Parathyroid adenoma (tissue), 2 donors: ENCODE results near the gene SLC2A13.

Source experiments
- H2AFZ ChIP-seq: fragments of 300-600 bp; sonication (generic); one replicate; pipeline ENCODE4 v1.7.0; 2017; ENCODE audit warnings: antibody characterized with exemption, mild to moderate bottlenecking
- H3K27ac ChIP-seq: fragments of 300-600 bp; sonication (generic); one replicate; pipeline ENCODE4 v1.7.0; 2017
- H3K27me3 ChIP-seq: fragments of 300-600 bp; sonication (generic); one replicate; pipeline ENCODE4 v1.7.0; 2017; ENCODE audit warnings: low read length; ENCODE audit not compliant: control insufficient read depth, insufficient read depth
- H3K36me3 ChIP-seq: fragments of 300-600 bp; sonication (generic); one replicate; pipeline ENCODE4 v1.7.0; 2017; ENCODE audit warnings: low read length; ENCODE audit not compliant: control insufficient read depth, insufficient read depth
- H3K4me1 ChIP-seq: fragments of 300-600 bp; sonication (generic); one replicate; pipeline ENCODE4 v1.7.0; 2017; ENCODE audit warnings: control low read depth
- H3K4me2 ChIP-seq: fragments of 300-600 bp; sonication (generic); one replicate; pipeline ENCODE4 v1.7.0; 2017; ENCODE audit warnings: low read length
- H3K4me3 ChIP-seq: fragments of 300-600 bp; sonication (generic); one replicate; pipeline ENCODE4 v1.7.0; 2017; ENCODE audit warnings: low read depth, low read length
- H3K79me2 ChIP-seq: fragments of 300-600 bp; sonication (generic); one replicate; pipeline ENCODE4 v1.7.0; 2017; ENCODE audit warnings: control low read depth
- H3K9ac ChIP-seq: fragments of 300-600 bp; sonication (generic); one replicate; pipeline ENCODE4 v1.7.0; 2017; ENCODE audit warnings: mild to moderate bottlenecking
- H3K9me3 ChIP-seq: fragments of 300-600 bp; sonication (generic); one replicate; pipeline ENCODE4 v1.7.0; 2017; ENCODE audit warnings: low read length; ENCODE audit not compliant: control insufficient read depth
- CTCF ChIP-seq: fragments of 300-600 bp; sonication (generic); IDR thresholded peaks from one replicate; pipeline ENCODE4 v1.7.0; 2017; ENCODE audit warnings: antibody characterized with exemption, mild to moderate bottlenecking
- donor health status: primary hyperparathyroidism.

The SLC2A13 gene

GRCh38 chr12:40045656-40046055 lies 60.2 kb downstream of the SLC2A13 start:
- Histone ChIP-seq H3K9me3 (no peaks in the 10 kb centered on the region), H3K9ac (no peak overlapping the region), H3K4me1 (no peaks in the 10 kb centered on the region), H3K4me3 (no peak overlapping the region), H3K4me2 (no peak overlapping the region), H3K27me3 (no peaks in the 10 kb centered on the region), H3K27ac (no peak overlapping the region), H3K79me2 (peaks cover 21% of the 10 kb centered on the region), H3K36me3 (no peaks in the 10 kb centered on the region), H2AFZ (no peak overlapping the region)
- no peak for TF ChIP-seq CTCF

GRCh38 chr12:40044396-40044795 lies 61.5 kb downstream of the SLC2A13 start:
- Histone ChIP-seq H3K4me1 (no peaks in the 10 kb centered on the region), H3K79me2 (peaks cover 17% of the 10 kb centered on the region), H3K27ac (no peak overlapping the region), H3K9ac (no peak overlapping the region), H3K9me3 (no peaks in the 10 kb centered on the region), H3K36me3 (no peaks in the 10 kb centered on the region), H2AFZ (no peak overlapping the region), H3K4me2 (no peak overlapping the region), H3K4me3 (no peak overlapping the region), H3K27me3 (no peaks in the 10 kb centered on the region)
- no peak for TF ChIP-seq CTCF

DNA sequence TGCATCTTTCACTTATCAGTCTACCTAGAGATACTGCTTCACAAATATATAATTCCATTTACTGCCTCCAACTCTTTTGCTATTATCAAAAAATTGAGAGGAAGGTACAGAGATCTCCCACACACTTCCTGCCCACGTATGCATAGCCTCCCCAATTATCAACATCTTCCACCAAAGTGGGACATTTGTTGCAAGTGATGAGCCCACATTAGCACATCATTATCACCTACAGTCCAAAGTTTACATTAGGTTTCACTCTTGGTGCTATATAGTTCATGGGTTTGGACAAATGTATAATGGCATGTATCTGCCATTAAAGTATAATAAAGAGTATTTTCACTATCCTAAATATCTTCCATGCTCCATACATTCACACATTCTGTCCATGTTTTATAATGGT lies 66.3 kb downstream of the SLC2A13 start:
- TF ChIP-seq CTCF = no peak
- Histone ChIP-seq H3K36me3 (no peaks in the 10 kb centered on the region), H3K4me3 (no peak overlapping the region)

GRCh38 chr12:40038619-40039018 lies 67.3 kb downstream of the SLC2A13 start:
- H3K27ac ChIP-seq = no peak overlapping the region
- H3K9me3 ChIP-seq = no peaks in the 10 kb centered on the region

More for the DNA sequence above, 66.3 kb downstream of the SLC2A13 start:
- no peaks in the 10 kb centered on the region for H3K9me3 ChIP-seq
- H2AFZ ChIP-seq = no peak overlapping the region
- H3K4me1 ChIP-seq = peaks cover 7% of the 10 kb centered on the region
- no peak overlapping the region for H3K27ac ChIP-seq
- no peak overlapping the region for H3K4me2 ChIP-seq
- no peaks in the 10 kb centered on the region for H3K27me3 ChIP-seq
- H3K79me2 ChIP-seq = peaks cover 15% of the 10 kb centered on the region
- H3K9ac ChIP-seq = no peak overlapping the region

More at GRCh38 chr12:40038619-40039018, 67.3 kb downstream of the SLC2A13 start:
- no peak for TF ChIP-seq CTCF
- H3K36me3 ChIP-seq = no peaks in the 10 kb centered on the region
- H3K4me2 ChIP-seq = no peak overlapping the region
- no peak overlapping the region for H3K9ac ChIP-seq
- H3K4me3 ChIP-seq = no peak overlapping the region
- peaks cover 10% of the 10 kb centered on the region for H3K4me1 ChIP-seq
- H2AFZ ChIP-seq = no peak overlapping the region
- H3K27me3 ChIP-seq = no peaks in the 10 kb centered on the region
- peaks cover 13% of the 10 kb centered on the region for H3K79me2 ChIP-seq
